ENCODE measurements around the gene TRIM50.

GRCh38 chr7:73308074-73308664, 19.7 kb downstream of the TRIM50 start:
- TF ChIP-seq POLR2A (IDR thresholded peaks at IDR 0.05) (no peak), CTCF (IDR thresholded peaks at IDR 0.05) (no peak)

Data from heart left ventricle (tissue), 13 donors.